ENCODE results near the gene DNAAF6. TPM values are rescaled to one million over a fixed set of nuclear protein-coding genes. Genes with fewer than 3 reads are reported as not detected.

The DNAAF6 gene
- total RNA-seq, result not detected

DNA sequence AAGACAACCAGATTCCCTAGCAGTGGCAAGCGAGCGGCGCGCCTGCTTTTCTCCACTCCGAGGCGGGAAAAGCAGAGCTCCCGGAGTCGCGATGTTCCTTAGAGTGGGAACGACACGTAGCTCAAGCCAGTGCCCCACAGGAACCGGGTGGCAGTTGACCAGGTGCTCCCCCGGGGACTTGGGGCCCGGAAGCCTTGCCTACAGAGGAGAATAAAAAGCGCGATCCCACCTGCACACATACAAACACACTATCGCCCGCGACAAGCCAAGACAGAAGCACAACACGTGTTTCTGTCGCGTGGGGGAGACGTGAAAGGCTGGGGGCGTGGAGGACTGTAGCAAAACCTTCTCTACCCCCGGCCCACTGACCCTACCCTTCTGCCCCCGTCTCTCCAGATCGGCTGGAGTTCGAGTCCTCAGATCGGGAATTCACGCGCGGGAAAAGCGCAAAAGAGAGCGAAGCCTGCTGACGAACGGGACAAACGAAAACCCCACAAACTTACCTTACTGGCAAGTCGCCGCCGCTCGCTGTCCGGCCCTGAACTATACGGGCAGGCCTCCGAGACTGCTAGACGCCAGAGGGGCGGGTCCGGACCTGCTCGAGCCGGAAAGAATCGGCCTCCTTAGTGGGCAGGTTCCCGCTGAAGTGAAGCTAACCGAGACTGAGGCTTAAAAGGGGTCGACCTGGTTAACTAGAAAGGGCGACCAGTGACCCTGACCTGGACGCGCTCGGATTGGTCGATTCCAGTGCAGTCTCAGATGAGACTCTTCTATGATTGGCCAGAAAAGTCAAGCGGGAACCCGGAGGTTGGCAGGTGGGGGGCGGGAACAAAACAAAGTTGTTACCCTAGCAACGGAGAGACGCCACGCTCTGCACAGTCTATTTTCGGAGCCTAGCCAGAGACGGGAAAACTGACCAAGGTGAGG is at the start of gene DNAAF6, which contains the start of gene NUP62CL:
DNAAF6 (plus strand) TSS at position 842 of the 927 bp plus-strand sequence. CDS start 6,265 bp downstream, outside the sequence.
NUP62CL (minus strand) TSS at position 664 of the 927 bp plus-strand sequence. CDS start 31,287 bp downstream, outside the sequence.

Other genes with a start within 250 kb of the DNAAF6 start
- gene MORC4, start 206.4 kb upstream of the DNAAF6 start, total RNA-seq, result 1 to 10 TPM; 7.8 to 8.4 TPM
- 10 to 100 TPM; 16.8 to 18.0 TPM for gene RBM41, start 87.8 kb upstream of the DNAAF6 start, total RNA-seq
- gene NUP62CL, start 178 bp upstream of the DNAAF6 start, total RNA-seq, result 1 to 10 TPM; 1.9 to 2.4 TPM
- gene FRMPD3, start 243.0 kb downstream of the DNAAF6 start, total RNA-seq, result under 1 TPM in 1 of 2 experiments, not detected in 1; 0.05 TPM